ENCODE results near the gene JAZF1.

- no peak for TF ChIP-seq POLR2A (IDR thresholded peaks at IDR 0.05)
- TF ChIP-seq, protein P1, sequence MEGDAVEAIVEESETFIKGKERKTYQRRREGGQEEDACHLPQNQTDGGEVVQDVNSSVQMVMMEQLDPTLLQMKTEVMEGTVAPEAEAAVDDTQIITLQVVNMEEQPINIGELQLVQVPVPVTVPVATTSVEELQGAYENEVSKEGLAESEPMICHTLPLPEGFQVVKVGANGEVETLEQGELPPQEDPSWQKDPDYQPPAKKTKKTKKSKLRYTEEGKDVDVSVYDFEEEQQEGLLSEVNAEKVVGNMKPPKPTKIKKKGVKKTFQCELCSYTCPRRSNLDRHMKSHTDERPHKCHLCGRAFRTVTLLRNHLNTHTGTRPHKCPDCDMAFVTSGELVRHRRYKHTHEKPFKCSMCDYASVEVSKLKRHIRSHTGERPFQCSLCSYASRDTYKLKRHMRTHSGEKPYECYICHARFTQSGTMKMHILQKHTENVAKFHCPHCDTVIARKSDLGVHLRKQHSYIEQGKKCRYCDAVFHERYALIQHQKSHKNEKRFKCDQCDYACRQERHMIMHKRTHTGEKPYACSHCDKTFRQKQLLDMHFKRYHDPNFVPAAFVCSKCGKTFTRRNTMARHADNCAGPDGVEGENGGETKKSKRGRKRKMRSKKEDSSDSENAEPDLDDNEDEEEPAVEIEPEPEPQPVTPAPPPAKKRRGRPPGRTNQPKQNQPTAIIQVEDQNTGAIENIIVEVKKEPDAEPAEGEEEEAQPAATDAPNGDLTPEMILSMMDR (IDR thresholded peaks at IDR 0.05) = no peak
Observed at GRCh38 chr7:28026237-28026636, 154.4 kb downstream of the JAZF1 start.
